ENCODE results near the gene ABHD17A.

ABHD17A gene

DNA sequence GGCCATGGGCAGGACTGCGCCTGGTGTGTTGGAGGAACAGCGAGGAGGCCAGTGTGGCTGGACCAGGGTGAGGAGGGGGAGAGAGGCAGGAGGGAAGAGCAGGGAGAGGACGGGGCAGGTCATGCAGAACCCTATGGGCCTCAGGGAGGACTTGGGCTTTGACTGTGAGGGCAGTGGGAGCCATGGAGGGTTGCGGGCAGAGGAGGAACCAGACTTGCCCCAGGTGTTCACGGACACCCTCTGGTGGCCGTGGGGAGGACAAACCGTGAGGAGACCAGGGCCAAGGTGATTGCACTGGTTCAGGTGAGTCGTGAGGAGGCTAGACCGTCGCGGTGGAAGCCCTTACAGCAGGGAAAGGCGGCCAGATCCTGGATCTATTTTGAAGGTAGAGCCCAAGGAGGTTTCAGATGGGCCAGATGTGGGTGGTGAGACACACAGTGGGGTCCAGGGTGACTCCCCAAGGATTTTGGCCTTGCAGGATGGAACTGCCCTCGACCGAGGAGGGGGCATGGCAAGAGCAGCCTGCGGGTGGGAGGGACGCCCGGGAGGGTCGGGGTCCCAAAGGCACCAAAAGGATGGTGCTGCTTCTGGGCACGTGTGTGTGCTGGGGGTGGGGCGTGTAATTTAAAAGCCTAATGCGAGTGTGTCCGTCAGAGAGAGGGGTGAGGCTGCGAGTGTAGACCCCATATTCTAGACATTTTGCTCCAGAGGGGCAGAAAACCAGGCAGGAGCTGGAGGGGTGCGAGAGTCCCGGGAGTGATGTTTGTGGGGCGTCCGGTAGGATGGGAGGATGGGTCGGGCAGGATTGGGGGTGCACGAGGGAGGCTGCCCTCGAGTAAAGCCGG lies 34.3 kb downstream of the ABHD17A start:
- DNase-seq: no peak

DNA sequence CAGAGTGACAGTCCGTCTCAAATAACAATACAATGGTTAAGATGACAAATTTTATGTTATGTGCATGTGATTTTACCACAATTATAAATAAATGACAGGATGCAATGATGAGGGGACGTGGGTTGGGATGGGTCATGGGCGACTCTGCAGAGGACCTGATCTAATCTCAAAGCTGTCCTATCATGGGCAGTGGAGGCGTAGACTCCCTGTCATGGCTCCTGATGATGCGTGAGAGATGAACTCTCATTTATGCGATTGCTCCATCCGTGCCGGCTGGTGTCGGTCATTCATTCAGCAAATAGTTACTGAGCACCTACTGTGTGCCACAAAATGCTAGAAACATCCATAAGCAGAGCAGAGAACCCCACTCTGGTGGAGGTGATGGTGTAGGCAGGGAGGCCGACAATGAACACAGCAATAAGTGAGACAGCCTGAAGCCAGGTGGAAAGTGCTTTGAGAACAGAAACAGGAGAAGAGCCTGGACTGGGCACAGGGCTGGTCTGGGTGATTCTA lies 35.4 kb downstream of the ABHD17A start:
- no peak for DNase-seq

DNA sequence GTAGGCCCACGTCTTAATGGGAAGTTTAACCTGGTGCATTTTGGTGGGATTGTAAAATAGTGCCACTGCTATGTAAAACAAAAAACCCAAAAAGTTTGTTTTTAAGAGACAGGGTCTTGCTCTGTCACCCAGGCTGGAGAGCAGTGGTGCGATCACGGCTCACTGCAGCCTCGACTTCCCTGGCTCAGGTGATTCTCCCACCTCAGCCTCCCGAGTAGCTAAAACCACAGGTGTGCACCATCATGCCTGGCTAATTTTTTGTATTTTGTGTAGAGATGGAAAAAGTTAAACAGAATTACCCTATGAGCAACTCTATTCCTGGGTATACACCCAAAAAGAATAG lies 36.2 kb downstream of the ABHD17A start:
- no peak for DNase-seq

DNA sequence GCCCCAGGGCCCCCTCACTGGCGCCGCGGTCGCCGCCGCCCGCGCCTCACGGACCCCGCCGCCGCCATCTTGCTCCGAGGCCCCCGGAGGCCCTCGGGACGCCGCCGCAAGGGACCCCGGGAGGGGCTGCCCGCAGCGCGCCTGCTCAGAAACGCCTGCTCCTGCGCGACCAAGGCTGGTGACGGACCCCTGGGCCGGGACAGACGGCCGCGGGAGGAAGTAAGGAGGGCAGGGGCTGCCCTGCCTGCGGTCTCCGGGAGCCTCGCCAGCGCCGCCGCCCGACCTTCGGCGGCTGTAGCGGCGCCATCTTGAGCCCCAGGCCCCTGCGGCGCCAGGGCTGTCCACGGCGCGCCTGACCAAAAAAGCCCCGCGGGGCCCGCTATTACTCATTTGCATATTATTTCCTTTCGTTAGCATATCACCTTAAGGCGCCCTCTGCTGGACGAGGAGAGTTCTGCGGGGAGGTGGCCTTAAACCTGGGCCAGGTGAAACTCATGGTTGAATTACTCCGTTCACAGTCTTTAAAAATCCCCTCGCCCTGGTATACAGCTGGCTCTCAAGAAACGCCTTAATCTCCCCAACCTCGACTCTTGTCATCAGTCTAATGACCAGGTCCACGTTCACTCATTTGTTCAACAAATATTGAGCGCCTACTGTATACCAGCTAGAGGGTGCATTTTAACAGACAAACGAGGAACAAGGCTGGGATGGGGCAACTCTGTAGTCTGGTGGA lies 36.7 kb downstream of the ABHD17A start, which contains the start of gene REXO1:
Gene REXO1, minus strand, starts transcription at position 85 of the 733 bp plus-strand sequence. CDS start 125 bp downstream, outside the sequence.
- peak; percentile 89 for DNase-seq

DNA sequence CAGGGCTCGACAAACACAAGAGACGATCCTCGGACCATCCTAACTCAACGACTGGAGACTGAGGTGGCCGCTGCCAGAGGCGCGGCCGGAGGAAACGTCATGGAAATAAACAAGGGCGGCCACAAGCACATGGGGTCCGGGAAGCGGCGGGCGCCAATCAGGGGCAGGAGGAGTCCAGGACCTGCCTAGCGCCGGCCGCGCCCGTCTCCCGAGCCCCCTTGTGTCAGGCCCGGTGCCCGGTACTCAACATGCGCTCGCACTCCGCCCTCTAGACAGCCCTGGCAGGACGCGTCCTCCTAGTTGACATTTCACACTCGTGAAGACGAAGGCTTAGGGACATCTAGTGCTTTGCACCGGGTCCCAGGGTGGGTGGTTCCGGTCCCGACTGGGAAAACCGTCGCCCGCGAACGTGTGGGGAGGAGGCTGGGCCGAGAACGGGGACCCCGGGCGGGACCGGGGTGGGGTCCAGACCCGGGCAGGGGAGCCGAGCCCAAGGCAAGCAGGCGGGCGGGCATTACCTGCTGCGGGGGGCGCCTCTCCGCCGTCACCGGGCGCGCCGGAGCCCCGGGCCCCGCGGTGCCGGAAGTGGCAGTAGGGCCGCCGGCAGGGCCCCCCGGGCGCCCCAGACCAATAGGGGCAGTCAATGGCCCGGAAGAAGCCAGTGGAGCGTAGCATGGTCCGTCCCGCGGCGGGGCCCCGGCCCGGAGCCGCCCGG lies 37.5 kb downstream of the ABHD17A start:
- DNase-seq: no peak

DNA sequence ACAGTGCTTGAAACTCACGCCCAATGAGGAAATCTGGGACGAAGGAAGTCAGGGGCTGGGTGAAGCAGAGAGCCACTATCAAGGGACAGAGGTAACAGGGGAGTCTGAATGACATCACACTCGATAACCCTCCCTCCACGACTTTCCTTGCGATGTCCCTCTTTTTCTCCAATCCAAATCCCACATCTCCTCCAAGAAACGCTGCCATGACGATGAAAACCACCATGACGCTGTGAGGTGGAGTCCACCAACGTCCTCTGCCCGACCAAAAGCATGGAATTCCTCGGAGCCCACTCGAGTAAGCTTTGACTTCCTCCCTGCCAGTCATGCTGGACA lies 38.0 kb downstream of the ABHD17A start:
- no peak for DNase-seq

DNA sequence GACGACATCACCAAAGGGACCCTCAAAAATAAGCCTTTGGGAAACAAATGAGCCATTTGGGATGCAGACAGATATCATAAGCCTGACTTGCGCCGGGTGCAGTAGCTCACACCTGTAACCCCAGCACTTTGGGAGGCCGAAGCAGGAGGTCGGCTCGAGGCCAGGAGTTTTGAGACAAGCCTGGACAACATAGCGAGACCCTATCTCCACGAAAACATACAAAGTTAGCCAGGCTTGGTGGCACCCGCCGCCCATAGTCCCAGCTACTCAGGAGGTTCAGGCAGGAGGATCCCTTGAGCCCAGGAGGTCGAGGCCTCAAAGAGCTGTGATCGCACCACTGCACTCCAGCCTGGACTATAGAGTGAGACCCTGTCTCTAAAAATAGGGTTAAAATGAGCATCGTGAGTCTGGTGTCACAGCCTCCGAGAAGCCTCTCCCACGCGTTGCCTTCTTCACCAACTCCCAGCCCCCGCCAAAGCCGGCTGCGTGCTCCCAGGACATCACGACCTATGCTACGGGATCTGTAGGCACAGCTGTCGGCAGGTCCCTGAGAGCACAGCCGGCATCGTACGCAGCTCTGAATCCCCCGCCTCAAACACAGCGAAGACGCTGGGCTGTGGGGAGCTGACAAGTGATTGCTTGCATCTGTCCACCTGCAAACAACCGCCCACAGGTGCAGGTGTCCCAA lies 38.6 kb downstream of the ABHD17A start:
- DNase-seq: no peak

DNA sequence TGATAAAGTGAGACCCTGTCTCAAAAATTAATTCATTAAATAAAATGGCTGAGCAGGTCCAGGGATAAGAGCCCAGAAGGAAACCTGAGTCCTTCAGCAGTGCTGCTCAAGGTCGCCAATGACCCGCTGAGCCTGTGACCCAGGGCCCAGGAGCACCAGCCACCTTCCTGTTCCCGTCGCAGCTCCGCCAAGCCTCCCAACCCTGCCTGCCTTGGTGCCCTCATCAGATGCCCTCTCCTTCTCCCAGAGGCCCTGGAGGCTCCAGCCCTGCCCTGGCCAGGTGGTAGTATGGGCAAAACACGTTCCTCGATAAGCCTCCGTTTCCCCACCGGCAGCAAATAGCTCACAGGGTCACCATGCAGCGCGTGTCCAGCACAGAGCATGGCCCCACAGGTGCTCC lies 39.7 kb downstream of the ABHD17A start:
- DNase-seq: no peak

DNA sequence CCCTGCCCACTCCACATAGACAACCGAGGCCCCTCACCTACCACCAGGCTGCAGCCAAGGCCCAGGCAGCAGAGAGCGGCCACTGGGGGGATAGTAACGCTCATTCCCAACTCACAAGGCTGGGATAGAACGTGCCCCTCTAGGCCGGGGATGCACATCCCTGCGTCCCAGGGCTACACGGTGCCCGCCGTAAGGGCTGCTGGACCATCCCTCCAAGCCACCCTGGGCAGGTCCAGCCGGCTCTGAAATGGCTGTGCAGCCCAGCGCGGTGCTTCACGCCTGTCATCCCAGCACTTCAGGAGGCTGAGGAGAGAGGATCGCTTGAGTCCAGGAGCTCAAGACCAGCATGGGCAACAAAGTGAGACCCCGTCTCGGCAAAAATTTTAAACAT lies 40.2 kb downstream of the ABHD17A start:
- DNase-seq: no peak

DNA sequence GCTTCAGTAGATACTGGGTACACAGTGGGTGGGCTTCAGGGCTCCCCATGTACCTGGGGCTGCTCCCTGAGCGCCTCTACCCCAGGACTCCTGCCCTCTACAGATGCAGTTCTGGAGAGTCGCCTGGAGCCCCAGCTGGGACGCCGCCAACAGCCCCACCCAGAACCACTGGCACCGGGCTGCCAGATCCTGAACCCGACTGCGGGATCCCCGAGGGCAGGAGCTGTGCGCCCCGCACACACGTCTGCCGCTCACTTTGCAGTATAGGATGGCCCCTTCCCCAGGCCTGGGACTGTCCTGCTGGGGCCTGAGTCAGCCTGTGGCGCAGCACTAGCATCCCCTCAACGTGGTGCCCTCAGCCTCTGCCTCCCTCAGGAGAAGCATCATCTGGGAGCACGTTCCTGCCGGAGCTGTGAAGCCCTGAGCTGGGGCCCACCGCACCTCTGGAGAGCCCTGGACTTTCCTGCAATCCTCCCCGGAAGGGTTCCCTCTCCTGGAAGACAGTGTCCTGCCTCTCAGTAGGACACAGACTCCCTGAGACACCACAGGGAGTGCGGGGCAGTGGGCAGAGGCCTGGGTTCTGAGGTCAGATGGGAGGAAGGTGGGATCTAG lies 40.7 kb downstream of the ABHD17A start:
- no peak for DNase-seq

DNA sequence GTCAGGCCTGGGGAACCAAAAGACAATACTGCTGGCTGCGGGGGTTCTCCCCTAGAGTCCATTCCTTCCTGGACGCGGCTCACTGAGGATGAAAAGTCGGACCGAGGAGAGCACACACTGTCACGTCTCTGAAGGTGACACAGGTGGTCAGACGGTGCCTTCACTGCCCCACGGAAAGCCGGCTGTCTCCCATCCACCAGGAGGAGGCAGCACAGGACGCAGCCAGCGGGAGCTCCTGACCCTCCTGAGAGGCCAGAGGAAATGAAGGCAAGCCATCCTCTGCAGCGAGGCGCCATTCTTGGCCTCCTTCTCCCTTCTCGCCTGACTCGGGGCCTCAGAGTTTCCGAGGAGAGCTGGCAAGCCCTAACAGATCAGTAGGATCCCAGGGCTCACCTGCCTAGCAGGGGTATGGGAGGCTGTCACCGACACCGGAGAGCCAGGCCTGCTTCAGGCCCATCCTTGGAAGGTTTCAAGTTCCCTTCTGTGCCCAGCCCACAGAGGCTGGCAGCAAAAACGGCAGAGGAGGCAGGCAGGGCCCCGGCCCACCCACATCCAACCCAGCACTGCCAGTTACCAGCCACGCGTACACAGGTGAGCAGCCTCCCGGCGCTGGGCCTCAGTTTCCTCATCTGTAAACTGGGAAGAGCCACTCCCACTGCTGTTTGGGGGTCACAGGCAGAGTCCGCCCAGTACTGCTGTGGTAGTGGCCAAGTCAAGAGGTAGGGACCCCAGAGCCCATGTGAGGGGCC lies 41.5 kb downstream of the ABHD17A start:
- DNase-seq: no peak

DNA sequence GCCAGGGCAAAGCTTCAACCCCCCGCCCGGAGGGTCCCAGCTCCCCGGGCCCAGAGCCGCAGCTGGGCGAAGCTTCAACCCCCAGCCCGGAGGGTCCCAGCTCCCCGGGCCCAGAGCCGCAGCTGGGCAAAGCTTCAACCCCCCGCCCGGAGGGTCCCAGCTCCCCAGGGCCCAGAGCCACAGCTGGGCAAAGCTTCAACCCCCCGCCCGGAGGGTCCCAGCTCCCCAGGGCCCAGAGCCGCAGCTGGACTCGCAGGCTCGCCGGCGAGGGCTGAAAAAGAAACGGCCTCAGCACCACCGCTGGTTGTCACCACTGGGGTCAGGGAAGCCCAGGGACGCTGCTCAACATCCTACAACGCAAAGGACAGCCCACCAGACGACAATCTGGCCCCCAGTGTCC lies 42.2 kb downstream of the ABHD17A start:
- DNase-seq: no peak

DNA sequence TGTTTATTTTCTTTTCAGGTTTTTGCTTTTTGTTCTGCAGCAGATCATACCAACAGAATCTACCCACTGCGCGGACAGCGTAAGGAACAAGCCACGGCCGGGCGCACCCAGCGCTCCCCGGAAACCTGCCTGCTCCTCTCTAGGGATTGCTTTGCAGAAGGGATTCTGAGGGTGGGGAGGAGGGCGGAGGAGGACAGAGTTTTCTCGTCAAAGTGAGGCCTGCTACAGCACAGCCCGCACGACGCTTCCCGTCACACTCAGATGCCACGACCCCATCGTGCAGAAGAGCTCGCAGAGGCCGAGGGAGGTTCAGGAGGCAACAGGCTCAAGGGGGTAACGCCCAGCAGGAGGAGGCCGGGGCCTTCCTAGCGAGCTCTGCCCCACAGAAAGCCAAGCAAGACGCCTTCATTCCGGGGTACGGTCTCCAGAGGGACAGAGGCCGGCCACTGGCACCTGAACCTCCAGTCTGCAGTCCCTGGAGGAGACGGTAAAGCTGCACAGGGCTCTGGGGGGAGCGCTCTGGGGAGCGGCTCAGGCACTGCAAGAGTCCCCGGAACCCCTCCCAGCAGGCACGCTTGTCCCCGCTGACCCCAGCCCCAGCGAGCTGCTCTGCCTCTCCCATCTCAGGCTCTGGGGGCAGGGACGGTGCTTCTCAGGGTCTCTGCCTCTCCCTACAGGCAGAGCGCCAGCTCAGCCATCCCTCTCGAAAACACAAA lies 43.9 kb downstream of the ABHD17A start:
- DNase-seq: no peak

DNA sequence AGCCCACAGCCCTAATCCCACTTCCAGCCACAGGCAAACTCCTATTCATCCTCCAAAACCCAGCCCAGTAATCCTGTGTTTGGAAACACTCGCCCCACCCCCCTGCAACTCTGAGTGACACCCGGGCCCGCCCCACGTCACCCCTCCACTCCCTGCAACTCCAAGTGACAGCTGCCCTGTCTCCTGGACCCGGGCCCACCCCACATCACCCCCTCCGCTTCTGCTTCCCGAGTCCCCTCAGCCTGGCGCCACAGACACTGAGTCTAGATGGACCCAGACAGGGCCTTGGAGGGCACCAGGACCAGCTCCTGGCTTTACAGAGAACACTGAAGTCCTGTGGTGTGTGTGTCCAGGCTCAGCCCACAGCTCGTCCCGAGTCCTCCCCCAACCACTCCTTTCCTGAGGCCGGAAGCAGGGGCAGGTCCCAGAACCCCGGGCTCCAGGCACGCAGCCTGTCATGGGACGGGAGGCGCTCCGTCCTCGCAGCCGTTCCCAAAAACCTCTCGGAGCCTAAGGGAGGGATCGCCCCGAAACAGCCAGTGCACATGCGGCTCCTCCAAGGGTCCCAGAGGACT lies 44.7 kb downstream of the ABHD17A start:
- DNase-seq: no peak

DNA sequence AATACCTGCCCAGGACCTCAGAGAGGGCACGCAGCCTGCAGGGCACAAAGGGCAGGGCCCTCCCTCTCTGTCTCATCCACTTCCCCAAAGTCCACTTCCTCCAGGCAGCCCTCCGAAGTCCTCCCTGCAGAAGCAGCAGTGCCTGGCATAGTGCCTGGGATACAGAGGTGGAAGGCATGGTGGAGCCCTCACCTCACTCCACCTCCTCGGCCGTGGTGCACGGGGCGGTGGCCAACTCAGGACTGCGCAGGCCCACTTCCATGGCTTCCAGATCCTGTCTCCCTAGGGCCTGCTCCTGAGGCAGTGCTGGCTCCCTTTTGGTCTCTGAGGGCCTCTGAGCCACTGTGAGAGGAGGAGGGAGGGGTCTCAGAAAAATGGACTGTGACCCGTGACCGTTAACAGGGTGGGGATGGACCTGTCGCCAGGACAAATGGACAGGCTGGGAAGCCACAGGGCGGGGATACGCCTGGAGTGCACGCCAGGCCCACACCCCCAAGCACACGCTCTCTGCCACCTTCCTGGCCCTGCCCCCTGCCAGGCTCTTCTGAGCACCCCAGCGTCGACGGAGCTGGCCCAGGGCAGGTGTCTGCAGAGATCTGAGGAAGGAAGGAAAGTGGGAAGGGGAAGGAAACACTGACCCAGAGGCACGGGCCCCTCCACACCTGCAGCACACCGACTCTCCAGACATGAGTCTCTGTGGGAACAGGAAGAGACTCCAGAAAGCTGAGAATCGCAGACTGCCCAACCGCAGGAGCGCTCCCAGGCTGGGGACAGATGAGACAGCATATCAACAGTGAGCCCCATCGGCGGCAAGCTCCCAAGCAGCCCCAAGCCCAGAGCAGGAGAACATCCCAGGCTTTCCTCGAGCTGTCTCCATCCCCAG lies 45.4 kb downstream of the ABHD17A start:
- no peak for DNase-seq

DNA sequence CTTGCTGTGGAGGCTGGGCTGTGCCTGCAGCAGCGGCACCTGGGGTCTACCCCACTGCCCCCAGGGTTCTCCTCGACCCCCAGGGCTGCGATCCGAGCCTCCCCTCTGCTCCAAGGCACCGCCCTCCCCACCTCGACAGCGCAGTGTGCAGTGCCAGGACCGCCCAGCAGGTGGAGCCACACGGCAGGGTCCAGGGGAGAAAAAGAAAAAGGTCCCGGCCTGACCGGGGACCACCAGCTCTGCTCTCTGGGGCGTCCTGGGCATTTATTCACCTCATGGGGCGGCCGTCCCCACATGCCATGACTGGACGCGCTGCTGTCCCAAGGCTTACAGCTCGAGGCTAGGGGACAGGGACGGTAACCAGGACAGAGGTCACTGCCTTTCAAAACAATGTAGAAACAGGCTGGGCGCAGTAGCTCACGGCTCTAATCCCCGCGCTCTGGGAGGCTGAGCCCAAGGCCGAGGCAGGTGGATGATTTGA lies 47.6 kb downstream of the ABHD17A start:
- no peak for DNase-seq

DNA sequence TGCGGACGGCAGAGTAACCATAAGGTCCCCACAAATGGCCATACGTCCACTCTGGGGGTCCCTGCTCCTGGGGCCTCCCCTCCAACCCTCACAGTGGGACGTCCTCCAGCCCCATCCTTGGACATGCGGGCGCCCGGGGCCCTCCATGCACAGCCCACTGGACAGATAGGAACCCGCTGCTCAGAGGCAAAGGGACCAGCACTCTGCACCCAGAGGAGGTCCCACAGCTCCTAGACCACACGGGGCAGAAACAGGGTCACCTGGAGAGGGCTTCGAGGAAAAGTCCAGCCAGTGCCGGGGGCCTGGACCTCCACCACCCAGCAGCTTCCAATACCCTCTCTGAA lies 48.1 kb downstream of the ABHD17A start:
- DNase-seq: no peak

DNA sequence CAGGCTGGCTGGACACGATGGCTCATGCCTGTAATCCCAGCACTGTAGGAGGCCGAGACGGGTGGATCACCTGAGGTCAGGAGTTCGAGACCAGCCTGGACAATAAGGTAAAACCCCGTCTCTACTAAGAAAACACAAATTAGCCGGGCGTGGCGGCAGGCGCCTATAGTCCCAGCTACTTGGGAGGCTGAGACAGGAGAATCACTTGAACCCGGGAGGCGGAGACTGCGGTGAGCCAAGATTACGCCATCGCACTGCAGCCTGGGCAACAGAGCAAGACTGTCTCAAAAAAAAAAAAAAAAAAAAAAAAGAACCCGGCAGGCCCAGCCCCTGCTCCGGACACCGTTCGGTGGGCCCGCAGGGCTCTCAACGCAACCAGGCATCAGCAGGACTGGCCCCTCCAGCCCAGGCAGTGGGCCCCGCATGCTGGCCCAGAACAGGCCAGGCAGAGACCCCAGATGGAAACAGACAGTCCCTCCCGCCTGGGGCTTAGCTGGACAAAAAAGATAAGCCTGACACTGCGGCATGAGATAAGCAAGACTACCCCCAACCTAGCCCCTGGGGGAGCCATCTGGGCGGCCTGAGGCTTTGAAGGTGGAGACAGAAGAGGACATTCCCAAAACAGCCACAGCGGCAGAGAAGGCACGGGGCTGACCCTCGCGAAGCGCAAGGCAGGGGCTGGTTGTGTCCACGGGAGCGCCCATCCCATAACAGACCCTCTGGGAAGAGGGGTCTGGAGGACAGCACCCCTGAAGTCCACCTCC lies 48.7 kb downstream of the ABHD17A start:
- DNase-seq: no peak

DNA sequence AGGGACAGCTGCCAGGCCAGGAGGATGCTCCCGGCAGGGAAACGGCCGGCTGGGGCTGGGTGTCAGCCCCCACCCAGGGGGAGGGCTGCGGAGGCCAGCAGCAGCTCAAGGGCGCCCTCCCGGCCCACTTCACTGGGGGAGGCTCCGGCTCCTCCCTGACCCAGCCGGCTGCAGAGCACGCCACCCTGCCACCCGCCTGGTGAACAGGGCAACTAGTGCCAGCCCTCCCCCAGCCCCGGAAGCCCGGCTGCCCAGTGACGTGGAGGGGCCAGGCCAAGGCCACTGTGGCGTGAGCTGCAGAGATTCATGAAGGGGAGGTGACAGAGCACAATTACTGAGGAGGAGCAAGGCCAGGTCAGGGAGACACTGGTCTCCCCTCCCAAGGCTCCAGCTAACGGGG lies 51.8 kb downstream of the ABHD17A start:
- DNase-seq: no peak
